Neural crest cell (in vitro differentiated cells): ENCODE measurements around the gene AMBN. TPM values are rescaled to one million over a fixed set of nuclear protein-coding genes. Genes with fewer than 3 reads are reported as not detected.

ENCODE experiments used
- DNase-seq: peaks from one replicate; pipeline ENCODE4 v3.0.0; 2021; ENCODE audit warnings: low read depth, mixed read lengths, low spot score
- H3K27ac Mint-ChIP-seq: one replicate; pipeline ENCODE4 v1.8.0; 2021; ENCODE audit warnings: mild to moderate bottlenecking, mixed read lengths; ENCODE audit not compliant: unreplicated experiment
- H3K27me3 Mint-ChIP-seq: 2 replicates; pipeline ENCODE4 v1.8.0; 2021; ENCODE audit warnings: low read depth, mild to moderate bottlenecking, mixed read lengths
- H3K36me3 Mint-ChIP-seq: 2 replicates; pipeline ENCODE4 v1.8.0; 2021; ENCODE audit warnings: low read depth, mild to moderate bottlenecking, mixed read lengths
- H3K4me1 Mint-ChIP-seq: 2 replicates; pipeline ENCODE4 v1.8.0; 2021; ENCODE audit warnings: mixed read lengths
- H3K4me3 Mint-ChIP-seq: one replicate; pipeline ENCODE4 v1.8.0; 2021; ENCODE audit warnings: mild to moderate bottlenecking, mixed read lengths
- H3K9me3 Mint-ChIP-seq: 2 replicates; pipeline ENCODE4 v1.8.0; 2021; ENCODE audit warnings: mixed read lengths
- total RNA-seq: library from RNA; stranded (reverse); gene quantifications from 2 replicates; pipeline ENCODE4 v1.2.1, GENCODE V29; 2021
- TF ChIP-seq, protein P1 (sequence below): fragments of 200-600 bp; sonication (generic); conservative IDR thresholded peaks from 2 replicates; pipeline ENCODE4 v1.5.0; 2021; ENCODE audit warnings: antibody characterized with exemption, mild to moderate bottlenecking

AMBN gene
- total RNA-seq, 1 donor from 2014 or later: not detected

DNA sequence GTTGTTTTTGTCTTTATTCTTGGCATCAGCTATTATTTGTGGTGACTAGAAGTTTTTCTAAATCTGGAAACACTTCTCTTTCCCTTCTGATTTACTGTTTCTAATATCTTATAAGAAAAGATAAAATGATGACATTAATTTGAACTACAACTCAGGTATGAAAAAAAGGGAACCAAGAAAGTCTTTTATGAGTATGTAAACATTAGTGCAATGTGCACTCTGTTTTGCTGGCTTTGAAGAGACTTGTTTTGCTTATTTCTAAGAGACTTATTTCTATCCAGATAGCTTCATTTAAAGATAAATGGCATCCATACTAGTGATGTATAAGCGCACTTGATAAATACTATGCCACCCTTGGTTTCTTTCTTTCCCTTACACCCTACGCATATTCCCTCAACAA is 10.1 kb upstream of the AMBN start:
- no peak for DNase-seq
- Mint-ChIP-seq H3K36me3 (no peaks in the 10 kb centered on the region), H3K4me3 (no peak overlapping the region), H3K4me1 (peaks cover 7% of the 10 kb centered on the region), H3K27ac (no peak overlapping the region), H3K27me3 (no peaks in the 10 kb centered on the region), H3K9me3 (no peaks in the 10 kb centered on the region)
- TF ChIP-seq, protein P1, sequence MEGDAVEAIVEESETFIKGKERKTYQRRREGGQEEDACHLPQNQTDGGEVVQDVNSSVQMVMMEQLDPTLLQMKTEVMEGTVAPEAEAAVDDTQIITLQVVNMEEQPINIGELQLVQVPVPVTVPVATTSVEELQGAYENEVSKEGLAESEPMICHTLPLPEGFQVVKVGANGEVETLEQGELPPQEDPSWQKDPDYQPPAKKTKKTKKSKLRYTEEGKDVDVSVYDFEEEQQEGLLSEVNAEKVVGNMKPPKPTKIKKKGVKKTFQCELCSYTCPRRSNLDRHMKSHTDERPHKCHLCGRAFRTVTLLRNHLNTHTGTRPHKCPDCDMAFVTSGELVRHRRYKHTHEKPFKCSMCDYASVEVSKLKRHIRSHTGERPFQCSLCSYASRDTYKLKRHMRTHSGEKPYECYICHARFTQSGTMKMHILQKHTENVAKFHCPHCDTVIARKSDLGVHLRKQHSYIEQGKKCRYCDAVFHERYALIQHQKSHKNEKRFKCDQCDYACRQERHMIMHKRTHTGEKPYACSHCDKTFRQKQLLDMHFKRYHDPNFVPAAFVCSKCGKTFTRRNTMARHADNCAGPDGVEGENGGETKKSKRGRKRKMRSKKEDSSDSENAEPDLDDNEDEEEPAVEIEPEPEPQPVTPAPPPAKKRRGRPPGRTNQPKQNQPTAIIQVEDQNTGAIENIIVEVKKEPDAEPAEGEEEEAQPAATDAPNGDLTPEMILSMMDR: no peak

DNA sequence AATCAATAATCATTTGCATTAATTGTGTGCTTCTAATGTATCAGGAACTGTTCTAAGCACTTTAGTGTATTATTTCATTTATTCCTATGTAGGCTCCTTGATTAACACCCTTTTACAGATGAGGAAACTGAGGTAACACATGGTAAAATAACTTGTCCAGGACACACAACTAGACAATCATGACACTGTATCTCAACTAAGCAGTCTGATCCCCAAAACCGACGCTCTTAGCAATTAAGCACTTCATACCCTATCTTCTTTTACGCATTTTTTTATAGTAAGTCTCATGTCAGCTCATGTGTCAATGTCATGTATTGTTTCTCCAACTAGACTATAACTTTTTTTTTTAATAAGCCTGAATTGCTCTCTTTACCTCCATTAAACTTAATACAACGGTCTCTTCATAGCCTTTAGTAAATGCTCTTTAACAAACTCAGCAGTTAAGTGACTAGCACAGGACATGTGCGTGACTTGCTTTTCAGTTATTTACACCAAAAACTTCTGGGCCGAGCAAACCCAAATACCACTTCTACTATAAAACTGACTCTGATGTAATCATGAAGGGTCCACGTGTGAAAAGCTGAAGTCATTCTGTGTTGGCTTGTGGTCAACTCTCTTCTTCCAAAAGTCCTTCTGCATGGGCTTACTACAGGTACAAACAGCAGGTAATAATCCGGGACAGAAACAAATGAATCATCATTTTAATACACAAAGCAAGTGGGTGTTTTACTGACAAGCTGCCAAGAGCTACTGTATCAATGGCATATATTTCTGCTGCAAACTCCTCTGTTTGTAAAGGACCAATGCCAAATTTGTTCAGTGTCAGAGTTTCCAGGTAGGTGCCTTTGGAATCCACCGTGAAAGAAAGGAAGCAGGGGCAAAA is 7.9 kb upstream of the AMBN start:
- no peak for DNase-seq
- Mint-ChIP-seq H3K27me3 (no peaks in the 10 kb centered on the region), H3K4me1 (no peaks in the 10 kb centered on the region), H3K4me3 (no peak overlapping the region), H3K36me3 (no peaks in the 10 kb centered on the region), H3K9me3 (no peaks in the 10 kb centered on the region), H3K27ac (no peak overlapping the region)
- TF ChIP-seq, protein P1: no peak

DNA sequence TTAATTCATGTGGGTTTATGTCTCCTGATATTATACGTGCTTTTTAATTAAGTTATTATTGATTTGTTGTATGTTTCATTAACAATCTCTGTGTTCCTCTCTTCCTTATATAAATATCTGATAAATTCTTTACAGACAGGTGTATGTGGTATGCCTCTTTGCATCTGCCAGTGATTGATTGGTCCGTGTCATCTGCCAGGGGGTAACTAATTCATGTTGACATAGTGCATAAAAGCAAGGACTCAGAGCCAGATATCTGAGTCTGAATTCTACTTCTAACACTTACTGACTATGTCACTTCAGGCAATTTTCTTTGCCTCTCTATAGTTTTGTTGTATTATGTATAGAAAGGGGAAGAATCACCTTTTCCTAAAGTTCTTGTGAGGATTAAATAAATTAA is 5.2 kb upstream of the AMBN start:
- TF ChIP-seq, protein P1: no peak
- Mint-ChIP-seq H3K9me3 (no peaks in the 10 kb centered on the region), H3K4me1 (no peaks in the 10 kb centered on the region), H3K27me3 (no peaks in the 10 kb centered on the region), H3K36me3 (no peaks in the 10 kb centered on the region), H3K4me3 (no peak overlapping the region), H3K27ac (no peak overlapping the region)
- DNase-seq: no peak

DNA sequence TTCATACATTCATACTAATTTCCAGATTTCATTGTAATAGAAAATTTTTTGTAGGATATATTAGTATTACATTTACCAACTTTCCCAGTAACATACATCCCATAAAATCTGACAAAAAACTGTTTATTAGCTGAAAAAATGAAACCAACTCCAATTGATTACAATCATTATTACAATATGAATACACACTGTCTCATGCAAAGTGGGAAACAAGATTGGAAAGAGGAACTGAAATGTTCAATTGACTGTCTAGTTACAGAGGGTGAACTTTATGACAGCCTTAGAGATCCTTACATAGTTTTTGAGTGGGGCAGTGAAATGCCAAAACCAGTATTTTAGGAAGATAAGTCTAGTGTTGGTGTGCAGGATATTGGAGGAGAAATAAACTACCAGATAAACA is 2.3 kb upstream of the AMBN start:
- no peaks in the 10 kb centered on the region for H3K36me3 Mint-ChIP-seq
- no peaks in the 10 kb centered on the region for H3K4me1 Mint-ChIP-seq
- DNase-seq: no peak
- H3K27ac Mint-ChIP-seq: no peak overlapping the region
- no peak overlapping the region for H3K4me3 Mint-ChIP-seq
- H3K27me3 Mint-ChIP-seq: no peaks in the 10 kb centered on the region
- no peaks in the 10 kb centered on the region for H3K9me3 Mint-ChIP-seq
- TF ChIP-seq, protein P1: no peak

DNA sequence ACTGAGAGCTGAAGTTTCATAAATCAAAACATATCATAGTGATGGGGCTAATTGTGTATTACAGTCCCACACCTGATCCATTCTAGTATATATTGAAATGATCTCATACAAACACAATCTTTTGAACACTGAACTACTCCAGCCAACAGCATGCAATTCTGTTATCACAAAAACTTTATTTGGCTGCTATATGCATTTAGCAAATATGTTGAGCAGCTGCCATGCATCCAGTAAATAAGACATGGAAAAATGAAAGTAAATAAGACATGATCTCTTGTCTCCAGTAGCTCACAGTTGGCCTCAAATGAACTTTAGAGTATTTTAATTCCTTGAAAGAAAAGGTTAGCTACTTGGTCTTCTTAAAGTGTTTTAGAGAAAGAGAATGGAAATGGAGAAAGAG is 2.1 kb downstream of the AMBN start:
- TF ChIP-seq, protein P1: no peak

More for the DNA sequence above, 2.1 kb downstream of the AMBN start:
- H3K36me3 Mint-ChIP-seq: no peaks in the 10 kb centered on the region
- H3K27ac Mint-ChIP-seq: no peak overlapping the region
- no peak for DNase-seq
- no peaks in the 10 kb centered on the region for H3K27me3 Mint-ChIP-seq
- H3K4me3 Mint-ChIP-seq: no peak overlapping the region
- no peaks in the 10 kb centered on the region for H3K9me3 Mint-ChIP-seq
- H3K4me1 Mint-ChIP-seq: no peaks in the 10 kb centered on the region
